Colonic mucosa (tissue), 4 donors: ENCODE data around the gene RBM17. TPM values are rescaled to one million over a fixed set of nuclear protein-coding genes. Genes with fewer than 3 reads are reported as not detected.

ENCODE experiments used
- DNase-seq: peaks from one replicate; pipeline ENCODE4 v3.0.0-alpha.2; 2020
- H3K27ac ChIP-seq: fragments of 200-600 bp; one replicate; pipeline ENCODE4 v1.8.0; 2021
- H3K27me3 ChIP-seq: fragments of 200-600 bp; one replicate; pipeline ENCODE4 v1.8.0; 2021
- H3K36me3 ChIP-seq: fragments of 200-600 bp; one replicate; pipeline ENCODE4 v1.8.0; 2021
- H3K4me1 ChIP-seq: fragments of 200-600 bp; one replicate; pipeline ENCODE4 v1.8.0; 2021; ENCODE audit warnings: mild to moderate bottlenecking
- H3K4me3 ChIP-seq: fragments of 200-600 bp; one replicate; pipeline ENCODE4 v1.8.0; 2021
- H3K9ac ChIP-seq, 2 donors: one replicate each; pipeline ENCODE4 v1.7.0; 2013; ENCODE audit warnings: control low read depth in 2 of 2, low read depth in 2 of 2, low read length in 2 of 2
- H3K9me3 ChIP-seq: fragments of 200-600 bp; one replicate; pipeline ENCODE4 v1.8.0; 2021
- intact Hi-C: fragments of 100-400 bp; cut with DNase I; formaldehyde crosslinking; loops from one replicate; pipeline ENCODE4 v1.14.1; 2022
- total RNA-seq, 2 donors: library from RNA; stranded (reverse); fragmentation: NEBNext Ultra II Directional in 1 of 2; extraction: Animal tissue kit (Norgen Biotek cat#: 25700) in 1 of 2; gene quantifications; one replicate each; pipeline ENCODE4 v1.2.1, GENCODE V29; 2021
- TF ChIP-seq, protein P1 (sequence below): fragments of 200-600 bp; IDR thresholded peaks from one replicate; pipeline ENCODE4 v1.8.0; 2022; ENCODE audit warnings: antibody characterized with exemption, mild to moderate bottlenecking
- donor health status: healthy.
- donor health status: DM: no; HTN: no; CAD: no.
- donor health status: DM: no; HTN: no; CAD: no.

Gene RBM17
- total RNA-seq, 2 donors from 2014 or later: 80.3 to 110 TPM

- Histone ChIP-seq H3K27me3 (no peaks in the 10 kb centered on the region), H3K27ac (no peak overlapping the region), H3K4me3 (no peak overlapping the region), H3K9me3 (no peaks in the 10 kb centered on the region), H3K4me1 (no peaks in the 10 kb centered on the region), H3K36me3 (no peaks in the 10 kb centered on the region), H3K9ac (no peak overlapping the region)
- intact Hi-C loops: loop anchor here (10.0 kb wide), 1 partner anchor 136 kb away; no protein-coding TSS in a partner anchor
- DNase-seq: no peak
- TF ChIP-seq, protein P1, sequence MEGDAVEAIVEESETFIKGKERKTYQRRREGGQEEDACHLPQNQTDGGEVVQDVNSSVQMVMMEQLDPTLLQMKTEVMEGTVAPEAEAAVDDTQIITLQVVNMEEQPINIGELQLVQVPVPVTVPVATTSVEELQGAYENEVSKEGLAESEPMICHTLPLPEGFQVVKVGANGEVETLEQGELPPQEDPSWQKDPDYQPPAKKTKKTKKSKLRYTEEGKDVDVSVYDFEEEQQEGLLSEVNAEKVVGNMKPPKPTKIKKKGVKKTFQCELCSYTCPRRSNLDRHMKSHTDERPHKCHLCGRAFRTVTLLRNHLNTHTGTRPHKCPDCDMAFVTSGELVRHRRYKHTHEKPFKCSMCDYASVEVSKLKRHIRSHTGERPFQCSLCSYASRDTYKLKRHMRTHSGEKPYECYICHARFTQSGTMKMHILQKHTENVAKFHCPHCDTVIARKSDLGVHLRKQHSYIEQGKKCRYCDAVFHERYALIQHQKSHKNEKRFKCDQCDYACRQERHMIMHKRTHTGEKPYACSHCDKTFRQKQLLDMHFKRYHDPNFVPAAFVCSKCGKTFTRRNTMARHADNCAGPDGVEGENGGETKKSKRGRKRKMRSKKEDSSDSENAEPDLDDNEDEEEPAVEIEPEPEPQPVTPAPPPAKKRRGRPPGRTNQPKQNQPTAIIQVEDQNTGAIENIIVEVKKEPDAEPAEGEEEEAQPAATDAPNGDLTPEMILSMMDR: no peak
Measured at GRCh38 chr10:6080417-6080973, 8.3 kb upstream of the RBM17 start.

GRCh38 chr10:6082496-6083395, 6.1 kb upstream of the RBM17 start:
- intact Hi-C loops: loop anchor here (10.0 kb wide), 1 partner anchor 138 kb away; no protein-coding TSS in a partner anchor
- H3K27ac ChIP-seq: no peak overlapping the region
- H3K9me3 ChIP-seq: no peaks in the 10 kb centered on the region
- H3K4me1 ChIP-seq: no peaks in the 10 kb centered on the region
- no peaks in the 10 kb centered on the region for H3K27me3 ChIP-seq
- H3K9ac ChIP-seq: no peak overlapping the region
- TF ChIP-seq, protein P1: no peak
- DNase-seq: no peak
- H3K4me3 ChIP-seq: no peak overlapping the region
- no peaks in the 10 kb centered on the region for H3K36me3 ChIP-seq

- Histone ChIP-seq H3K4me3 (no peak overlapping the region), H3K9ac (no peak overlapping the region), H3K9me3 (no peaks in the 10 kb centered on the region), H3K27me3 (no peaks in the 10 kb centered on the region), H3K36me3 (no peaks in the 10 kb centered on the region), H3K4me1 (no peaks in the 10 kb centered on the region), H3K27ac (no peak overlapping the region)
- TF ChIP-seq, protein P1: no peak
- no peak for DNase-seq
- intact Hi-C loops: loop anchor here (10.0 kb wide), 1 partner anchor 139 kb away; no protein-coding TSS in a partner anchor
Measured at GRCh38 chr10:6083523-6084475, 5.0 kb upstream of the RBM17 start.

GRCh38 chr10:6086375-6087233, 2.2 kb upstream of the RBM17 start:
- DNase-seq: peak; percentile 92
- Histone ChIP-seq H3K27ac (no peak overlapping the region), H3K4me1 (no peaks in the 10 kb centered on the region), H3K4me3 (no peak overlapping the region), H3K9ac (peak overlapping the region; percentile 34 to 67), H3K27me3 (no peaks in the 10 kb centered on the region), H3K36me3 (no peaks in the 10 kb centered on the region), H3K9me3 (no peaks in the 10 kb centered on the region)
- TF ChIP-seq, protein P1: peak; percentile 72
- intact Hi-C loops: loop anchor here (5.0 to 10.0 kb wide), 2 partner anchors 69 to 142 kb away; no protein-coding TSS in a partner anchor
